ENCODE data around the gene ADNP. TPM values are rescaled to one million over a fixed set of nuclear protein-coding genes. Genes with fewer than 3 reads are reported as not detected.

ADNP gene
- total RNA-seq, 2 experiments from 2014 or later: 66.1 to 81.2 TPM

DNA sequence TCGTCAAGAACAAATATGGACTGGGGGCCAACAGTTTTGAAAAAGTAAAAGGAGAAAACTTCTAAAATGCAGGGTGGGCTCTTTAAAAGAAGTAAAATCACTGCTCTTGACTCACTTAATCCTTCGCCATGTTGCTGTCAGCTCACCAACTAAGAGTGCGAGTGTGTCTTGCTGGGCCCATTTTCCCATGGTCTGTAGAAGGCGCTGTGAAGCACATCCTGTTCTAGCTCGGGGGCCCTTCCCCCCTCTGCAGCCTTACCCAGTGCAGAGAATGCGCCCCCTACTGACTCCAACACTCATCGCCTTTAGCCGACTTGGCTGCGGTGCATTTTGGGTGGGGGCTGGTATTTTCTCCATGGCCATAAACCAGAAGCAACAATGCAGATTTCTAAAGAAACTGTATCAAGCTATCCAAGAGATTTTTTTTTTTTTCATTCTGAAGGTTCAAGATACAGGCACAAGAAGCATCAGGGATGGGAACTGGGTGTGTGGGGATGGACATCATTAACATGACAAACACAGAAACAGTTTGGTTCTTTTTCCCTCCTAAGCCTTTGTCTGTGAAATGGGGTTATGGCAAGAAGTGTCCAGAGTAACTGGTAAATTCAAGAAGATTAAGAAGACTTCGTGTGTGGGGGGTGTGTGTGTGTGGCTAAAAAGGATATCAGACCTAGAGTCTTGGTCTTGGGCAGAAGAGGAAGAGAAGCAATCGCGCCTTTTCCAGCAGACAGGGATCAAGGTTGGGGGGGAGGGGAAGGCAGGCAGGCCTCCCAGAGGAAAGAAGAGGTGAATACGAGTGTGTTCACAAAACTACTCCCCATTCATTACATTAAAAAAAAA, 1.7 kb downstream of the ADNP start:
- ATAC-seq (peak; percentile 71), DNase-seq (peak; percentile 98)
- peaks cover 56% of the 10 kb centered on the region for H3K36me3 Mint-ChIP-seq
- H3K27ac Mint-ChIP-seq: peak overlapping the region; percentile 95
- CTCF ChIA-PET: interaction anchor here (0.6 to 13.3 kb wide), 34 partner anchors 10 to 783 kb away, joined by 3 to 350 read pairs (median 6); partner anchors contain the start of genes BCAS4, DPM1 and MOCS3
- peak overlapping the region; percentile 95 for H3K4me3 Mint-ChIP-seq
- no peaks in the 10 kb centered on the region for H3K27me3 Mint-ChIP-seq
- no peaks in the 10 kb centered on the region for H3K9me3 Mint-ChIP-seq (ENCODE audit: low read depth)
- peaks cover 53% of the 10 kb centered on the region for H3K4me1 Mint-ChIP-seq

DNA sequence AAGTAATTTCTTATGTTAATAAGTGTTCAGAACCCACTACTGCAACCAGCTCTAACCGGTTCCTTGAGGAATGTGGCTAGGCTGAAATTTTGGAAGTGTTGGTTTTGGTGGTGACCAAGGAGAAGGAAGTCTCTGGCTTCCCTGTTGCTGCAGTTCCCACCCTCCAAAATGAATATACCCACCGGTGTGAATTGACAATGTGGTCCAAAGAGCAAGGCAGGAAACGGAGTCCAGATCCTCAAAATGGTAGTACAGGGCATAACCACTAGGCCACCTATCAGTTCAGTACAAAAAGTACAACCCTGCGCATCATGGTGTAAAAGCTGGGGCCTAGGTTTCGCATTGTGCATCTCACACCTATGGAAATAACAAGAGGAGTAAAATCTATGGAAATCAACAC, 2.8 kb downstream of the ADNP start:
- Mint-ChIP-seq H3K4me3 (peak overlapping the region; percentile 95), H3K36me3 (peaks cover 56% of the 10 kb centered on the region), H3K4me1 (peaks cover 55% of the 10 kb centered on the region), H3K9me3 (ENCODE audit: low read depth) (no peaks in the 10 kb centered on the region), H3K27ac (peak overlapping the region; percentile 95), H3K27me3 (no peaks in the 10 kb centered on the region)
- CTCF ChIA-PET: interaction anchor here (0.7 to 13.3 kb wide), 16 partner anchors 8 to 136 kb away, joined by 3 to 350 read pairs (median 12); partner anchors contain the start of genes BCAS4, DPM1 and MOCS3
- ATAC-seq (no peak), DNase-seq (no peak)

GRCh38 chr20:50926530-50926929, 4.7 kb downstream of the ADNP start:
- Mint-ChIP-seq H3K4me1 (peaks cover 49% of the 10 kb centered on the region), H3K36me3 (peaks cover 48% of the 10 kb centered on the region), H3K4me3 (no peak overlapping the region), H3K27me3 (no peaks in the 10 kb centered on the region), H3K9me3 (ENCODE audit: low read depth) (no peaks in the 10 kb centered on the region), H3K27ac (no peak overlapping the region)
- CTCF ChIA-PET: interaction anchor here (0.8 to 13.3 kb wide), 3 partner anchors 11 to 134 kb away, joined by 3 to 350 read pairs (median 20); partner anchors contain the start of gene BCAS4
- no peak for DNase-seq
- ATAC-seq: no peak

GRCh38 chr20:50924261-50924920, 6.8 kb downstream of the ADNP start:
- no peaks in the 10 kb centered on the region for H3K27me3 Mint-ChIP-seq
- no peak overlapping the region for H3K4me3 Mint-ChIP-seq
- ATAC-seq (no peak), DNase-seq (no peak)
- H3K36me3 Mint-ChIP-seq: peaks cover 44% of the 10 kb centered on the region
- peak overlapping the region; percentile 62 for H3K27ac Mint-ChIP-seq
- no peaks in the 10 kb centered on the region for H3K9me3 Mint-ChIP-seq (ENCODE audit: low read depth)
- CTCF ChIA-PET: interaction anchor here (0.7 to 13.3 kb wide), 4 partner anchors 9 to 131 kb away, joined by 3 to 350 read pairs (median 12); partner anchors contain the start of gene BCAS4
- H3K4me1 Mint-ChIP-seq: peaks cover 60% of the 10 kb centered on the region

GRCh38 chr20:50921803-50922501, 9.3 kb downstream of the ADNP start:
- Mint-ChIP-seq H3K9me3 (ENCODE audit: low read depth) (no peaks in the 10 kb centered on the region), H3K27ac (peak overlapping the region; percentile 36), H3K27me3 (no peaks in the 10 kb centered on the region), H3K4me3 (no peak overlapping the region), H3K4me1 (peaks cover 57% of the 10 kb centered on the region), H3K36me3 (peaks cover 35% of the 10 kb centered on the region)
- CTCF ChIA-PET: interaction anchor here (0.7 to 3.3 kb wide), 4 partner anchors 8 to 565 kb away, joined by 3 to 34 read pairs (median 11); partner anchors contain the start of genes ADNP and BCAS4
- no peak for DNase-seq
- no peak for ATAC-seq

GRCh38 chr20:50920997-50921396, 10.2 kb downstream of the ADNP start:
- H3K36me3 Mint-ChIP-seq: peaks cover 38% of the 10 kb centered on the region
- H3K27ac Mint-ChIP-seq: no peak overlapping the region
- DNase-seq (no peak), ATAC-seq (peak; percentile 67)
- no peaks in the 10 kb centered on the region for H3K27me3 Mint-ChIP-seq
- H3K9me3 Mint-ChIP-seq (ENCODE audit: low read depth): no peaks in the 10 kb centered on the region
- no peak overlapping the region for H3K4me3 Mint-ChIP-seq
- CTCF ChIA-PET: interaction anchor here (2.6 to 3.3 kb wide), 2 partner anchors 9 to 127 kb away, joined by 17 to 34 read pairs; partner anchors contain the start of genes ADNP and BCAS4
- peaks cover 59% of the 10 kb centered on the region for H3K4me1 Mint-ChIP-seq

DNA sequence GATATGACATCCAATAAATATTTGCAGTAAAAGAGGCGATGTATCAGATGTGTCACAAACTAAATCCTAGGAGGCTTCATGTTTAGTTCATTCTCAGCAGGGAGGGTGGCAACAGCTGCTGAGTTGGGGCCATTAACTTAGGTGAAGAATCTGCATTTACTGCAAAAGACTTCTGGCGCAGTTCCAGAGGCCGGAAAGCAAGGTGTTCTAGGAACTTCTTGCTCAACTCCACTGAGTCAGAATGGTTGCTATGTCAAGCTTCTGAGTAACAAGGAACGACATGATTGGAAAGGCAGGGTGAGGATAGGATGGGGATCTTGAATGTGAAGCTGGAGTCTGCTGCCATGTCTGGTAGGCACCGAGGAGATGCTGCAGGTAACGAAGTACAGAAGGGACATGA, 11.7 kb downstream of the ADNP start:
- DNase-seq (no peak), ATAC-seq (no peak)
- no peaks in the 10 kb centered on the region for H3K9me3 Mint-ChIP-seq (ENCODE audit: low read depth)
- H3K27me3 Mint-ChIP-seq: no peaks in the 10 kb centered on the region
- H3K36me3 Mint-ChIP-seq: peaks cover 28% of the 10 kb centered on the region
- peaks cover 57% of the 10 kb centered on the region for H3K4me1 Mint-ChIP-seq
- H3K4me3 Mint-ChIP-seq: no peak overlapping the region
- H3K27ac Mint-ChIP-seq: no peak overlapping the region
- CTCF ChIA-PET: interaction anchor here (1.9 to 3.3 kb wide), 2 partner anchors 11 to 125 kb away, joined by 10 to 34 read pairs; partner anchors contain the start of genes ADNP and BCAS4

GRCh38 chr20:50918403-50918802, 12.8 kb downstream of the ADNP start:
- no peak for ATAC-seq
- H3K36me3 Mint-ChIP-seq: peaks cover 27% of the 10 kb centered on the region
- H3K4me3 Mint-ChIP-seq: no peak overlapping the region
- peaks cover 64% of the 10 kb centered on the region for H3K4me1 Mint-ChIP-seq
- CTCF ChIA-PET: interaction anchor here (1.9 to 3.3 kb wide), 2 partner anchors 12 to 124 kb away, joined by 10 to 34 read pairs; partner anchors contain the start of genes ADNP and BCAS4
- no peaks in the 10 kb centered on the region for H3K9me3 Mint-ChIP-seq (ENCODE audit: low read depth)
- H3K27me3 Mint-ChIP-seq: no peaks in the 10 kb centered on the region
- H3K27ac Mint-ChIP-seq: peak overlapping the region; percentile 12
- DNase-seq: no peak

DNA sequence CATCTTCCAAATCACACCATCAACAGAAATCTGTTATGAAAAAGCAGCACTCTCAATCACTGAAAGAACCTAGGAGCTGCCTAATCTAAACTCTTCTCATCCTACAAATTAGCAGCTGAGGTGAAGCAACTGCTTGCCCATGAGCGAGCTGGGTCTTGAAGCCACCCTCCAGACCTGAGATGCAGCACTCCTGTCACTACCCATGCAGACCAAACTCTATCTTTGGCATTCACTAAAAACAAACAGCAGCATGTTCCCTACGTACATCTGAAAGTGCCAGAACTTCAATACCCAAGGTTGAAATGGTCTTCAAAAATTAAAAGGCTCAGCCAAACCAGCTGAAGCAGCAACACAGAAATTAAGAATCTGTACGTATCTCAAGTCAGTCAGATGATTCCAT, 14.3 kb downstream of the ADNP start:
- no peak for DNase-seq
- Mint-ChIP-seq H3K27me3 (no peaks in the 10 kb centered on the region), H3K36me3 (peaks cover 25% of the 10 kb centered on the region), H3K27ac (peak overlapping the region; percentile 37), H3K4me1 (peaks cover 68% of the 10 kb centered on the region), H3K9me3 (ENCODE audit: low read depth) (no peaks in the 10 kb centered on the region), H3K4me3 (no peak overlapping the region)
- CTCF ChIA-PET: interaction anchor here (1.0 to 4.2 kb wide), 5 partner anchors 10 to 126 kb away, joined by 3 to 31 read pairs (median 4); partner anchors contain the start of gene BCAS4
- no peak for ATAC-seq

DNA sequence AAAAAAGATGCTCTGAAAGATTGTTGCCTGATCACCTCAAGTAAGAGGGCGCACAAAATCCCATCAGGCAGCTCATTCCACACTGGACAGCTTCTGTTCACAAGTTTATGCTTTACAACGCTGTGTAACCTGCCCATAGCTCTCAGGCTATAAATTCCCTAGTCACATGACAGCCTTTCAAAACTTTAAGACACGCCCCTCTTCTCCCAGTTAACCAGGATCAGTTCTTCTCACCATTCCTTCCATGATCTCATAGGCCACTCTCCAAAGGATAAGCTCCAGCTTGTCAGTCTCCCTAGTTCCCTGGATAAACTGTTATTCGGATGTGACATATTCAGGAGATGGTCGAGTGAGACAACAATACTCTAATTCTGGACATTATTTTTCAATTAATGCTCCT, 15.0 kb downstream of the ADNP start:
- Mint-ChIP-seq H3K36me3 (peaks cover 30% of the 10 kb centered on the region), H3K4me3 (no peak overlapping the region), H3K4me1 (peaks cover 73% of the 10 kb centered on the region), H3K27ac (no peak overlapping the region), H3K9me3 (ENCODE audit: low read depth) (no peaks in the 10 kb centered on the region), H3K27me3 (no peaks in the 10 kb centered on the region)
- CTCF ChIA-PET: interaction anchor here (1.0 to 4.2 kb wide), 6 partner anchors 10 to 126 kb away, joined by 3 to 31 read pairs (median 9); partner anchors contain the start of gene BCAS4
- no peak for DNase-seq
- no peak for ATAC-seq

DNA sequence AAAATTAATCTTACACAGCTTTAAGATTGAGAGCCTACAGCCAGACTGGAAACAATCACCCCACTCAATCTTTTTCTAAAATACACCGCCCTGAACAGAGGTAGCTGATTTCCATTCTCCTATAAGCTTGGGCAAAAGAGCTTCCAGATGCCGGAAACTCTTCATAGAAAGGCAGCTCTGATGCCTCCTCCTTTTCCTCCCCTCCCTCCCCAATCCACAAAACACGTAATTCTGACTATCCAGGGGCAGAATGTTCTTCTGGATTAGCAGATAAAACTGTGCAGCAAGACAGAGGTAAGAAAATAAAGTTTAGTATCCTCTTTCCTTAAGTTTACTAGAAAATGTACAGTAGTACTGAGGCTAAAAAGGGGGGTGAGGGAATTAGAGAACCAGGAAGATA, 15.8 kb downstream of the ADNP start:
- no peak for DNase-seq
- Mint-ChIP-seq H3K36me3 (peaks cover 30% of the 10 kb centered on the region), H3K27ac (peak overlapping the region; percentile 15), H3K4me1 (peaks cover 72% of the 10 kb centered on the region), H3K27me3 (no peaks in the 10 kb centered on the region), H3K4me3 (no peak overlapping the region), H3K9me3 (ENCODE audit: low read depth) (no peaks in the 10 kb centered on the region)
- CTCF ChIA-PET: interaction anchor here (0.9 to 4.2 kb wide), 5 partner anchors 11 to 124 kb away, joined by 3 to 31 read pairs (median 14); partner anchors contain the start of genes ADNP and BCAS4
- no peak for ATAC-seq

- Mint-ChIP-seq H3K4me1 (peaks cover 74% of the 10 kb centered on the region), H3K36me3 (peaks cover 33% of the 10 kb centered on the region), H3K27me3 (no peaks in the 10 kb centered on the region), H3K4me3 (no peak overlapping the region), H3K9me3 (ENCODE audit: low read depth) (no peaks in the 10 kb centered on the region), H3K27ac (peak overlapping the region; percentile 66)
- CTCF ChIA-PET: interaction anchor here (0.9 to 4.2 kb wide), 5 partner anchors 13 to 120 kb away, joined by 3 to 31 read pairs (median 14); partner anchors contain the start of genes ADNP and BCAS4
- DNase-seq (peak; percentile 60), ATAC-seq (peak; percentile 92)
Measured at GRCh38 chr20:50913690-50914375, 17.4 kb downstream of the ADNP start.

Measured in activated CD8-positive, alpha-beta memory T cell treated with anti-CD3 and anti-CD28 coated beads, Interleukin-2, amount 10 ng/mL, durations not matched to agents 7 days and 5 days (primary cell).